ENCODE data around the gene ACP3. TPM values are rescaled to one million over a fixed set of nuclear protein-coding genes. Genes with fewer than 3 reads are reported as not detected.
"Not testable (repeated sequence)": the region's sequence is repeated elsewhere in the genome, so short reads cannot be mapped to it uniquely, and the experiment has no call there.

ACP3 gene
- total RNA-seq, 2 experiments from 2014 or later = not detected

DNA sequence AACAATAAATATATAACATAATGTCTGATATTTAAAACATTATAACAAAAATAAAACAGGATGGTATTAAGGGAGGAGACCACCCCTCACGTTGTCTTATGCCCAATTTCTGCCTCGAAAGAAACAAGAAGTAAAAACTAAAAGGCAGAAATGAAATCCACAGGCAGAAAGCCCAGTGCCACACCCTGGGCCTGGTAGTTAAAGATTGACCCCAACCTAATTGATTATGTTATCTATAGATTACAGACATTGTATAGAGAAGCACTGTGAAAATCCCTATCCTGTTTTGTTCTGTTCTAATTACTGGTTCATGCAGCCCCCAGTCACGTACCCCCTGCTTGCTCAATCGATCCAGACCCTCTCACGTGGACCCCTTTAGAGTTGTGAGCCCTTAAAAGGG, 22.3 kb upstream of the ACP3 start:
- DNase-seq = no peak
- Histone ChIP-seq H3K4me1 (ENCODE audit: insufficient read depth, low read length) (no peaks in the 10 kb centered on the region), H3K9me3 (ENCODE audit: control insufficient read depth in 1 of 2, insufficient read depth in 1 of 2, low read length in 2 of 2) (peaks cover 0 to 4% of the 10 kb centered on the region in 2 experiments), H3K36me3 (ENCODE audit: insufficient read depth, low read length) (no peaks in the 10 kb centered on the region), H3K4me3 (ENCODE audit: low read length) (no peak overlapping the region), H3K27ac (ENCODE audit: low read depth in 1 of 2, low read length in 2 of 2) (no peak overlapping the region), H3K27me3 (ENCODE audit: control insufficient read depth in 1 of 2, insufficient read depth in 2 of 2, low read length in 2 of 2) (no peaks in the 10 kb centered on the region)
- H3K27ac Mint-ChIP-seq = no peak overlapping the region
- no peak for ATAC-seq (ENCODE audit: poor library complexity)
- TF ChIP-seq, protein P1, sequence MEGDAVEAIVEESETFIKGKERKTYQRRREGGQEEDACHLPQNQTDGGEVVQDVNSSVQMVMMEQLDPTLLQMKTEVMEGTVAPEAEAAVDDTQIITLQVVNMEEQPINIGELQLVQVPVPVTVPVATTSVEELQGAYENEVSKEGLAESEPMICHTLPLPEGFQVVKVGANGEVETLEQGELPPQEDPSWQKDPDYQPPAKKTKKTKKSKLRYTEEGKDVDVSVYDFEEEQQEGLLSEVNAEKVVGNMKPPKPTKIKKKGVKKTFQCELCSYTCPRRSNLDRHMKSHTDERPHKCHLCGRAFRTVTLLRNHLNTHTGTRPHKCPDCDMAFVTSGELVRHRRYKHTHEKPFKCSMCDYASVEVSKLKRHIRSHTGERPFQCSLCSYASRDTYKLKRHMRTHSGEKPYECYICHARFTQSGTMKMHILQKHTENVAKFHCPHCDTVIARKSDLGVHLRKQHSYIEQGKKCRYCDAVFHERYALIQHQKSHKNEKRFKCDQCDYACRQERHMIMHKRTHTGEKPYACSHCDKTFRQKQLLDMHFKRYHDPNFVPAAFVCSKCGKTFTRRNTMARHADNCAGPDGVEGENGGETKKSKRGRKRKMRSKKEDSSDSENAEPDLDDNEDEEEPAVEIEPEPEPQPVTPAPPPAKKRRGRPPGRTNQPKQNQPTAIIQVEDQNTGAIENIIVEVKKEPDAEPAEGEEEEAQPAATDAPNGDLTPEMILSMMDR (IDR thresholded peaks at IDR 0.05) = no peak
- H3K36me3 Mint-ChIP-seq (ENCODE audit: low read depth) = no peaks in the 10 kb centered on the region
- no peaks in the 10 kb centered on the region for H3K4me1 Mint-ChIP-seq (ENCODE audit: low read depth)
- ChIA-PET POLR2A (no interaction called here), CTCF (no interaction called here)
- no peak overlapping the region for H3K4me3 Mint-ChIP-seq
- no peaks in the 10 kb centered on the region for H3K9me3 Mint-ChIP-seq
- peaks cover 11% of the 10 kb centered on the region for H3K27me3 Mint-ChIP-seq
- intact Hi-C loops (cut with DNase I, micrococcal nuclease) = no loop called here

DNA sequence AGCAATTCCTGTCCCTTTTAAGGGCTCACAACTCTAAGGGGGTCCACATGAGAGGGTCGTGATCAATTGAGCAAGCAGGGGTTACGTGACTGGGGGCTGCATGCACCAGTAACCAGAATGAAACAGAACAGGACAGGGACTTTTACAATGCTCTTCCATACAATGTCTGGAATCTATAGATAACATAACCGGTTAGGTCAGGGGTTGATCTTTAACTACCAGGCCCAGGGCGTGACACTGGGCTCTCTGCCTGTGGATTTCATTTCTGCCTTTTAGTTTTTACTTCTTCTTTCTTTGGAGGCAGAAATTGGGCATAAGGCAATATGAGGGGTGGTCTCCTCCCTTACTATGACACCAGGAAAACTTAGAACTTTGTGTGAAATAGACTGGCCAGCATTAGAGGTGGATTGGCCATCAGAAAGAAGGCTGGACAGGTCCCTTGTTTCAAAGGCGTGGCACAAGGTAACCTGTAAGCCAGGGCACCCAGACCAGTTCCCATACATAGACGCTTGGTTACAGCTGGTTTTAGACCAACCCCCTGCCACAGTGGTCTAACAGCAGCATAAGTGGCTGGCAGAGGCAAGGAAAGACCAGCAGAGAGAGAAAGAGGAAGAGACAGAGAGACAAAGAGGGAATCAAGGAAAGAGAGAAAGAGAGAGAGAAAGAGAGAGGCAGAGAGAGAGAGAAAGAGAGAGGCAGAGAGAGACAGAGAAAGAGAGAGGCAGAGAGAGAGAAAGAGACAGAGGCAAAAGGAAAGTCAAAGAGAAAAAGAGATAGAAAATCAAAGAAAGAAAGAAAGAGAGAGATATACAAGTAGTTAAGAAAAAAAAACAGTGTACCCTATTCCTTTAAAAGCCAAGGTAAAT, 13.6 kb upstream of the ACP3 start:
- H3K36me3 ChIP-seq (ENCODE audit: insufficient read depth, low read length); CTCF ChIA-PET; H3K27me3 ChIP-seq (ENCODE audit: control insufficient read depth in 1 of 2, insufficient read depth in 2 of 2, low read length in 2 of 2); H3K27ac ChIP-seq (ENCODE audit: low read depth in 1 of 2, low read length in 2 of 2); H3K4me1 ChIP-seq (ENCODE audit: insufficient read depth, low read length); H3K27ac Mint-ChIP-seq; DNase-seq; H3K4me3 Mint-ChIP-seq; H3K4me1 Mint-ChIP-seq (ENCODE audit: low read depth); ATAC-seq (ENCODE audit: poor library complexity); intact Hi-C loops (cut with DNase I, micrococcal nuclease); H3K4me3 ChIP-seq (ENCODE audit: low read length); H3K36me3 Mint-ChIP-seq (ENCODE audit: low read depth); POLR2A ChIA-PET; H3K9me3 ChIP-seq (ENCODE audit: control insufficient read depth in 1 of 2, insufficient read depth in 1 of 2, low read length in 2 of 2); H3K9me3 Mint-ChIP-seq: not testable (repeated sequence)
- peaks cover 14% of the 10 kb centered on the region for H3K27me3 Mint-ChIP-seq

DNA sequence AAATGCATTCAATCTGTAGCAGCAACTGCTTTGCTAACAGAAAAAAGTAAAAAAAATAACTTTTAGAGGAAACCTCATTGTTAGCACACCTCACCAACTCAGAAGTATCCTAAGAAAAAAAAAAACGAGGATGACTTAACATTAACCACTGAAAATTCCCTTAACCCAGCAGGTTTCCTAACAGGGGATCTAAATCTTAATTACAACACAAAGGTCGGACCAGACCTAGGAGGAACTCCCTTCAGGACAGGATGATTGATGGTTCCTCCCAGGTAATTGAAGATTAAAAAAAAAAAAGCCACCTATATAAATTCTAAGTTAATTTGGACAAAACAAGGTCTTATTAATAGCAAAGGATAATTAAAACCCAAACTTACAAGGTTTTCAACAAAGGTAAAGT, 12.9 kb upstream of the ACP3 start:
- H3K4me3 Mint-ChIP-seq; intact Hi-C loops (cut with DNase I, micrococcal nuclease); H3K27me3 ChIP-seq (ENCODE audit: control insufficient read depth in 1 of 2, insufficient read depth in 2 of 2, low read length in 2 of 2); H3K36me3 Mint-ChIP-seq (ENCODE audit: low read depth); H3K27ac ChIP-seq (ENCODE audit: low read depth in 1 of 2, low read length in 2 of 2); DNase-seq; H3K9me3 Mint-ChIP-seq; ATAC-seq (ENCODE audit: poor library complexity); H3K27ac Mint-ChIP-seq; H3K4me1 Mint-ChIP-seq (ENCODE audit: low read depth); H3K4me1 ChIP-seq (ENCODE audit: insufficient read depth, low read length); H3K36me3 ChIP-seq (ENCODE audit: insufficient read depth, low read length); POLR2A ChIA-PET; CTCF ChIA-PET; H3K9me3 ChIP-seq (ENCODE audit: control insufficient read depth in 1 of 2, insufficient read depth in 1 of 2, low read length in 2 of 2); H3K4me3 ChIP-seq (ENCODE audit: low read length): not testable (repeated sequence)
- H3K27me3 Mint-ChIP-seq = peaks cover 13% of the 10 kb centered on the region

DNA sequence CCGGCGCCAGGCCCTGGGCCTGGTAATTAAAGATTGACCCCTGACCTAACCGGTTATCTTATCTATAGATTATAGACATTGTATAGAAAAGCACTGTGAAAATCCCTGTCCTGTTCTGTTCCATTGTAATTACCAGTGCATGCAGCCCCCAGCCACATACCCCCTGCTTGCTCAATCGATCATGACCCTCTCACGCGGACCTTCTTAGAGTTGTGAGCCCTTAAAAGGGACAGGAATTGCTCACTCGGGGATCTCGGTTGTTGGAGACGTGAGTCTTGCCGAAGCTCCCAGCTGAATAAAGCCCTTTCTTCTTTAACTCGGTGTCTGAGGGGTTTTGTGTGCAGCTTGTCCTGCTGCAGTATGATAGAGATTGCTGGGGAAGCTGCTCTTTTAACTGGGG, 7.2 kb upstream of the ACP3 start:
- POLR2A ChIA-PET; H3K4me1 ChIP-seq (ENCODE audit: insufficient read depth, low read length): not testable (repeated sequence)

More for the DNA sequence above, 7.2 kb upstream of the ACP3 start:
- DNase-seq; H3K27me3 Mint-ChIP-seq; ATAC-seq (ENCODE audit: poor library complexity); H3K4me1 Mint-ChIP-seq (ENCODE audit: low read depth); H3K36me3 ChIP-seq (ENCODE audit: insufficient read depth, low read length); CTCF ChIA-PET; H3K36me3 Mint-ChIP-seq (ENCODE audit: low read depth); intact Hi-C loops (cut with DNase I, micrococcal nuclease); H3K4me3 ChIP-seq (ENCODE audit: low read length); H3K27ac Mint-ChIP-seq; H3K27me3 ChIP-seq (ENCODE audit: control insufficient read depth in 1 of 2, insufficient read depth in 2 of 2, low read length in 2 of 2); H3K9me3 Mint-ChIP-seq; H3K27ac ChIP-seq (ENCODE audit: low read depth in 1 of 2, low read length in 2 of 2); H3K4me3 Mint-ChIP-seq; H3K9me3 ChIP-seq (ENCODE audit: control insufficient read depth in 1 of 2, insufficient read depth in 1 of 2, low read length in 2 of 2): not testable (repeated sequence)

All from CD4-positive, alpha-beta T cell (primary cell).